Epithelial cell of proximal tubule (primary cell): ENCODE data around the gene POMT1. TPM values are rescaled to one million over a fixed set of nuclear protein-coding genes. Genes with fewer than 3 reads are reported as not detected.

ENCODE experiments used
- DNase-seq: peaks from one replicate; pipeline ENCODE4 v3.0.0-alpha.2; 2011; ENCODE audit warnings: low read depth
- H3K4me3 ChIP-seq: 2 replicates; pipeline ENCODE4 v1.5.1; 2011; ENCODE audit warnings: low read depth, mild to moderate bottlenecking, low read length
- total RNA-seq: library from RNA; depleted of rRNA; stranded (reverse); fragments of >200 nt; gene quantifications from 2 replicates; pipeline ENCODE4 v1.2.3, GENCODE V29; 2015
- TF ChIP-seq, protein P1 (sequence below): conservative IDR thresholded peaks from 2 replicates; pipeline ENCODE4 v1.5.1; 2012; ENCODE audit warnings: low read depth, mild to moderate bottlenecking, low read length

The POMT1 gene
- total RNA-seq, 1 donor from 2014 or later: 20.9 TPM

DNA sequence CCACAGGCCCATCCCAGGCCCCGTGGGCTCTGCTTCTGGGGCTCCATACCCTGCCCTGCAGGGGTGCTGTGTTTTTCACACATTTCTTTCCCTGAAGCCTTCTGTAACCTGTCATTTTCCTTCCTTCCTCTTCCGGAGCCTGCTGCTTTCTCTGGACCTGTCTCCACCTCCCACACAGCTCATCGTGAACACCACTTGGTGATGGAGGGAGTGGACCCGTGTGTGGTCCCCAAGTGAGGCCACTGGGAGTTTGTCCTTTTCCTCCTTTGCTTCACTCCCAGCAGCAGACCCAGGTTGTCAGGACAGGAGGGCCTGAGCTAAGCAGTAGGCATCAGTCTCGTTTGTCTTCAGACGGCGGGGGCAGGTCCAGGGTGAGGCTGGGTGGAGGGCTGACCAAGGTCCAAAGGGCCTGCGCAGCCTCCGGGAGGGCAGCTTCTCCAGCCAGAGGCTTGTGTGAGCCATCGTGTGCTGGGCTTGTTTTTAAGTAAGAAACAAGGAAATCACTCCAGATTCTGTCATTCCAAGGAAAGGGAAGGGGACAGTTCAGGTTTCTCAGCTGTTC lies 5.8 kb upstream of the POMT1 start:
- DNase-seq: no peak
- no peak overlapping the region for H3K4me3 ChIP-seq
- TF ChIP-seq, protein P1, sequence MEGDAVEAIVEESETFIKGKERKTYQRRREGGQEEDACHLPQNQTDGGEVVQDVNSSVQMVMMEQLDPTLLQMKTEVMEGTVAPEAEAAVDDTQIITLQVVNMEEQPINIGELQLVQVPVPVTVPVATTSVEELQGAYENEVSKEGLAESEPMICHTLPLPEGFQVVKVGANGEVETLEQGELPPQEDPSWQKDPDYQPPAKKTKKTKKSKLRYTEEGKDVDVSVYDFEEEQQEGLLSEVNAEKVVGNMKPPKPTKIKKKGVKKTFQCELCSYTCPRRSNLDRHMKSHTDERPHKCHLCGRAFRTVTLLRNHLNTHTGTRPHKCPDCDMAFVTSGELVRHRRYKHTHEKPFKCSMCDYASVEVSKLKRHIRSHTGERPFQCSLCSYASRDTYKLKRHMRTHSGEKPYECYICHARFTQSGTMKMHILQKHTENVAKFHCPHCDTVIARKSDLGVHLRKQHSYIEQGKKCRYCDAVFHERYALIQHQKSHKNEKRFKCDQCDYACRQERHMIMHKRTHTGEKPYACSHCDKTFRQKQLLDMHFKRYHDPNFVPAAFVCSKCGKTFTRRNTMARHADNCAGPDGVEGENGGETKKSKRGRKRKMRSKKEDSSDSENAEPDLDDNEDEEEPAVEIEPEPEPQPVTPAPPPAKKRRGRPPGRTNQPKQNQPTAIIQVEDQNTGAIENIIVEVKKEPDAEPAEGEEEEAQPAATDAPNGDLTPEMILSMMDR: no peak

DNA sequence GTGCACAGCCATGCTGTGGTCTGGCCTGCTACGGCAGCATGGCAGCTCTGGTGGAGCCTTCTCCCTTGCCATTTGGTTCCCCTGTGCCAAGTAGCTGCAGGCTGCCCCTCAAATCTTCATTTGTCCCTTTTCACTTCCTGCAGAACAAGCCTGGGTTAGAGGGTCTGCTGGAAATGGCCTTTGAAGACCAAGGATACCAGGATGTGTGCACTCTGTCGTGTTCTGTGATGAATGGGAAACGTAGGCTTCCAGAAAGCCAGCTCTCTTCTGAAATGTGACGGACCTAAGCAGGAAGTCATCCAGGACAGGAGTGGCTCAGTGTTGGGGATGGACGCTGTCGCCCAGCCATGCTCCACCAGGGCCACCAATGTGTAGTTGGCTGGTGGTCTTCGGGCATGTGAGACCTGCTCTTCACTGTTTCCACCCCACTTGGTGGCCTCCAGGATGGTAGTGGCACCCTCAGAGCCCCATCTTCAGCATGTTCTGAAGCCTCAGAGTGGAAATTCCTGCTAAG lies 3.4 kb upstream of the POMT1 start:
- no peak for DNase-seq

DNA sequence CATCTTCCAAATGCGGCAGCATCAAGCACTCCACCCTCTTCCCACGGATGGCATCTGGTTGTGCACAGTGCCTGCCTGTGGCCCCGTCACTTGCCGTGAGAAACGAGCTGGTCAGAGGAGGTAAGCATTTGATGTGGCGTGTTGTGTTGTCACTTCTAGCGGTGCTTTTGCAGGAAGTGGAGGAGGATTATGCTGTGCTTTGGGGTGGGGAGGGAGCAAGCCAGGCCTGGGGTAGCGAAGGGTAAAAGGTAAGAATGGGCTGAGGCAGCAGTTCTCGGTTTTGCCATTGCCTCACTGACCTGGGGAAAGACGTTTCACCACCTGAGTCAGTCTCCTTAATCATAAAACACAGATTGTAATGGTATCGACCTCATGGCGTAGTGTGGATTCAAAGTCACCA lies 2.3 kb upstream of the POMT1 start:
- no peak for DNase-seq
- H3K4me3 ChIP-seq: no peak overlapping the region
- TF ChIP-seq, protein P1: no peak

More for the DNA sequence above, 3.4 kb upstream of the POMT1 start:
- TF ChIP-seq, protein P1: no peak
- H3K4me3 ChIP-seq: no peak overlapping the region

DNA sequence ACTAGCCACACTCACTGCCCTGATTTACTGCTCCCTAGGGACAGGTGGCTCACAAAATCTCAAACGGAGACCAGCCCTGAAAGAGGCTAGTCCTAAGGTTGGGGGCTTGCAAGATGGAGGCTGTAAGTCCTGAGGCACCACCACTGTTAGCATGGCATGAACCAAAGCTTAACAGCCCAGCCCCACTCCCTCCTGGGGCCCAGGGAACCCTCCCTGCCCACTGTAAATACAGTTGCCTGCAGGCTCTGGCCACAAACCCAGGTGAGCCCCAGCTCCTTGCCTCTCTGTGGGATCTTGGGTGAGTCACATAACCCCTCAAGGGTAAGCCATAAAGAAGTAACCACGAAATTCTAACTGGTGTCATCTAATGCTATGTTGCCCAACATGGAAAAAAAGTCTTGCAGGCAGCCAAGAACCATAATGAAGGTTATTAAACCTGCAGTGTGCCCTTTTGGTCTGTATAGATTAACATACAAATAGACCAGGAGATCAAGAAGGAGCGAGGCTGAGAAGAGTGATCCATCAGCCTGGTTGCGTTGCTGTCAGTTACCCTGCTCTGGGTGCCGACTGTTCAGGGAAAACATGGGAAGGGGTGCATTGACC lies 1.7 kb upstream of the POMT1 start:
- H3K4me3 ChIP-seq: no peak overlapping the region
- no peak for DNase-seq
- TF ChIP-seq, protein P1: no peak

DNA sequence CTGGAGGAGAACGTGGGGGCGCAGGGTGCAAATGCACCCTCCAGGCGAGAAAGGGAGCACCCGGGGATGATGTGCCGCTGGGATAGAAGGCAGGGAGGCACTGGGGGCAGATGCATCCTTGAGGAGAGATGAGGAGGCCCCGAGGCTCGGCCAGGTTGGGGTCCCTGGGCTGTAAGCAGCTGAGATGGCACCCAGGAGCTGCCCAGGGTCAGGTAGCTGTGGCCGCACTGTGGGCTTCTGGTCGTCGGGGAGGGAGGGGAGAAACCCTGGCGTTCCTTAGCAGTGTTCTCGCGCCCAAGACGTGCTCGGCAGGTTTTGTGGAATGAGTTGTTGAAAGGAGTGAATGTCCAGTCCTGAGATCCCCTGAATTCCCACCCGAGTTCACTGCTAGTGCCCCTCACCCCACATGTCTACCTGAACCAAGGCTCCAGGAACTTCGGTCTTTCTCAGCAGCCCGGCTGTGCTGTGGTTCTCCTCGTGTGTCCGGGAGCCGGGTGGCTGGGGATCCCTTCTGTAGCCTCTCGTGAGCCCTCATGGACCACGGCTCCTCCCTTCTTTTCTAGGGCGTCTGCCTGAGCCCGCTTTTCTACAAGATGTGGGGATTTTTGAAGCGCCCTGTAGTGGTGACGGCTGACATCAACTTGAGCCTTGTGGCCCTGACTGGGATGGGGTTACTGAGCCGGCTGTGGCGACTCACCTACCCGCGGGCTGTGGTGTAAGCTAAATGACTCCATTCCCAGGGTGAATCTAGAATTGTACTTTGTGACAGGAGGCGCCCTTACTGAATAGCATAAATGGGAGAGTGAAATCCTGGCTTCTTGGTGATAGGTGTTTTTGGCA lies 1.1 kb downstream of the POMT1 start:
- peak overlapping the region; percentile 94 for H3K4me3 ChIP-seq
- no peak for DNase-seq
- TF ChIP-seq, protein P1: peak; percentile 7

DNA sequence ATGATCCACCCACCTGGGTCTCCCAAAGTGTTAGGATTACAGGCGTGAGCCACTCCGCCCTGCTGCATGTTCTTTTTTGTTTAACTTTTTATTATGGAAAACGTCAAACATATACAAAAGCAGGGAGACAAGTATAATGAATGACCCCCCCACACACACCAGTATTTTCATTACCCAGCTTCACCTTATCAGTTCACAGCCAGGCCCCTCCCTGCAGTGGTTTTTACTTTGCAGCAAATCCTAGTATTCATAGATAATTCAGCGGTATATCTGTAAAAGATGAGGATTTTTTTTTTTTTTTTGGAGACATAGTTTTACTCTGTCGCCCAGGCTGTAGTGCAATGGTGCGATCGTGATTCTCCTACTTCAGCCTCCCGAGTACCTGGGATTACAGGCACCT lies 2.3 kb downstream of the POMT1 start:
- H3K4me3 ChIP-seq: no peak overlapping the region
- TF ChIP-seq, protein P1: no peak
- no peak for DNase-seq
